MM.1S (cell line): Measurements from ENCODE around the gene MRPS27.

Experiments
- CTCF ChIP-seq: fragments of 300-600 bp; sonication (generic); IDR thresholded peaks from 2 replicates; pipeline ENCODE4 v1.5.1; 2016; ENCODE audit warnings: antibody characterized with exemption, low read length, mixed read lengths
- EZH2phosphoT487 ChIP-seq: fragments of 300-600 bp; sonication (generic); IDR thresholded peaks from 2 replicates; pipeline ENCODE4 v1.6.1; 2018; ENCODE audit warnings: antibody characterized with exemption, low read length

- TF ChIP-seq CTCF = no peak
- no peak for TF ChIP-seq EZH2phosphoT487
These were observed 34.6 kb downstream of the MRPS27 start for GRCh38 chr5:72285424-72285821.
